GM12878 (cell line): ENCODE measurements around the gene PTPRF. TPM values are rescaled to one million over a fixed set of nuclear protein-coding genes. Genes with fewer than 3 reads are reported as not detected.

ENCODE experiments used
- ATAC-seq: fragments of 200-7000 bp; cut with Tn5 transposase; 3 replicates; pipeline ENCODE4 v1.9.1; 2020; ENCODE audit warnings: mild to moderate bottlenecking, moderate library complexity
- BruUV-seq: library from RNA; stranded (reverse); fragments of 400-500 nt; replicated peaks from 2 replicates; lab custom pipeline; 2021; lab: Mats Ljungman, UMichigan
- CTCF ChIA-PET: fragments of 300-600 bp; sonication (Branson Sonifier 250); formaldehyde crosslinking; extraction: SDS; loops from one replicate; lab custom pipeline; 2021; ENCODE audit warnings: inconsistent platforms; lab: Yijun Ruan, JAX
- POLR2A ChIA-PET: fragments of 350-600 bp; formaldehyde crosslinking; extraction: SDS; loops from one replicate; lab custom pipeline; 2021; ENCODE audit warnings: inconsistent platforms; lab: Charles Lee
- RAD21 ChIA-PET: fragments of 300-600 bp; sonication (Branson Sonifier 250); formaldehyde crosslinking; loops from one replicate; lab custom pipeline; 2023; ENCODE audit warnings: antibody characterized with exemption; ENCODE audit not compliant: unreplicated experiment; lab: Charles Lee
- SMC1A ChIA-PET: fragments of 300-600 bp; sonication (Branson Sonifier 250); formaldehyde crosslinking; loops from one replicate; lab custom pipeline; 2023; ENCODE audit not compliant: unreplicated experiment, uncharacterized antibody; lab: Charles Lee
- DNase-seq: peaks from one replicate; pipeline ENCODE4 v3.0.0-alpha.2; 2011; ENCODE audit warnings: low read depth, low spot score
- FAIRE-seq: peaks from 3 replicates; lab custom pipeline; 2011; peaks lifted over from hg19 to GRCh38; lab: Jason Lieb, UNC
- H2AFZ ChIP-seq: 2 replicates; pipeline ENCODE4 v1.6.0; 2011; ENCODE audit warnings: low read depth, low read length, control low read depth; ENCODE audit not compliant: control insufficient read depth
- H3K27ac ChIP-seq: 2 replicates; pipeline ENCODE4 v1.5.1; 2011; ENCODE audit warnings: control low read depth; ENCODE audit not compliant: control insufficient read depth, insufficient read depth
- H3K27me3 ChIP-seq, 2 experiments: replicated peaks in 1 of 2; 2 replicates each; pipeline versions ENCODE4 v1.6.0 to v1.6.1; 2011; ENCODE audit warnings: low read length in 1 of 2; ENCODE audit not compliant: control insufficient read depth in 2 of 2, insufficient read depth in 2 of 2
- H3K36me3 ChIP-seq, 2 experiments: 2 replicates each; pipeline ENCODE4 v1.5.1; 2011; ENCODE audit warnings: low read length in 1 of 2; ENCODE audit not compliant: control insufficient read depth in 2 of 2, insufficient read depth in 2 of 2
- H3K4me1 ChIP-seq: 2 replicates; pipeline ENCODE4 v1.6.1; 2011; ENCODE audit warnings: mild to moderate bottlenecking, low read length, moderate library complexity, mixed read lengths; ENCODE audit not compliant: control insufficient read depth, insufficient read depth
- H3K4me2 ChIP-seq: 2 replicates; pipeline ENCODE4 v1.6.0; 2011; ENCODE audit warnings: control low read depth; ENCODE audit not compliant: control insufficient read depth, insufficient read depth
- H3K4me3 ChIP-seq: fragments of 200-600 bp; sonication (generic); 2 replicates; pipeline ENCODE4 v1.5.1; 2016
- H3K79me2 ChIP-seq: 2 replicates; pipeline ENCODE4 v1.6.0; 2011; ENCODE audit warnings: low read length; ENCODE audit not compliant: control insufficient read depth, insufficient read depth
- H3K9ac ChIP-seq: 2 replicates; pipeline ENCODE4 v1.8.0; 2011; ENCODE audit warnings: low read length, control low read depth, mixed read lengths; ENCODE audit not compliant: control insufficient read depth, insufficient read depth
- H3K9me3 ChIP-seq: replicated peaks from 3 replicates; pipeline ENCODE4 v1.5.1; 2011; ENCODE audit warnings: mild to moderate bottlenecking, low read length; ENCODE audit not compliant: control insufficient read depth, insufficient read depth
- H4K20me1 ChIP-seq: 2 replicates; pipeline ENCODE4 v1.6.0; 2011; ENCODE audit not compliant: control insufficient read depth, insufficient read depth
- CHD4 ChIP-seq: fragments of 200-600 bp; sonication (generic); IDR thresholded peaks from 2 replicates; pipeline ENCODE4 v1.6.1; 2016; ENCODE audit warnings: mild to moderate bottlenecking
- CREB1 ChIP-seq: IDR thresholded peaks from 2 replicates; pipeline ENCODE4 v1.6.1; 2012; ENCODE audit warnings: low read depth, mild to moderate bottlenecking, inconsistent platforms
- KAT2A ChIP-seq: conservative IDR thresholded peaks from 2 replicates; pipeline ENCODE4 v1.6.1; 2011; ENCODE audit warnings: low read depth, low read length; ENCODE audit not compliant: control insufficient read depth
- NR2C1 ChIP-seq: fragments of 450-650 bp; IDR thresholded peaks from 2 replicates; pipeline ENCODE4 v1.6.1; 2017; ENCODE audit warnings: antibody characterized with exemption, mild to moderate bottlenecking, moderate library complexity
- RB1 ChIP-seq: fragments of 450-650 bp; formaldehyde crosslinking; IDR thresholded peaks from 2 replicates; pipeline ENCODE4 v1.6.1; 2017; ENCODE audit warnings: mild to moderate bottlenecking, borderline replicate concordance
- TAF1 ChIP-seq: IDR thresholded peaks from 2 replicates; pipeline ENCODE4 v1.6.1; 2011; ENCODE audit warnings: mild to moderate bottlenecking, low read depth, low read length, borderline replicate concordance
- YBX1 ChIP-seq: fragments of 450-650 bp; IDR thresholded peaks from 2 replicates; pipeline ENCODE4 v1.6.1; 2016; ENCODE audit warnings: antibody characterized with exemption
- ZNF384 ChIP-seq: IDR thresholded peaks from 2 replicates; pipeline ENCODE4 v1.6.1; 2012; ENCODE audit warnings: low read depth, mild to moderate bottlenecking, low read length, improper control_type of control experiment, borderline replicate concordance
- WGBS: methylation state at CpG from one replicate; pipeline ENCODE4 v1.1.6; 2016; ENCODE audit warnings: low lambda C conversion rate; ENCODE audit not compliant: insufficient replicate concordance, insufficient coverage; ENCODE audit errors: missing lambda C conversion rate; 5-methylcytosine and 5-hydroxymethylcytosine counted together
- in situ Hi-C: fragments of 300-500 bp; cut with MboI; formaldehyde crosslinking; loops from 9 replicates; pipeline ENCODE4 v1.14.3; 2018; ENCODE audit warnings: mixed read lengths
- intact Hi-C: fragments of 100-400 bp; cut with micrococcal nuclease; formaldehyde crosslinking; loops from one replicate; pipeline ENCODE4 v1.14.2; 2022; ENCODE audit not compliant: unreplicated experiment
- polyA plus RNA-seq, 11 experiments: library from polyadenylated mRNA; depleted of rRNA in 4 of 11; unstranded in 6 of 11; stranded (reverse) in 5 of 11; fragments of >200 nt; fragmentation: Nextera tagmentation in 4 of 11; fragmentation: Illumina TruSeq in 1 of 11; extraction: Ambion mirVana in 4 of 11; extraction: Trizol in 1 of 11; gene quantifications; 1 replicate in 1 of 11; 2 replicates in 10 of 11; pipeline versions ENCODE4 v1.2.1 to v1.2.3, GENCODE V29; 2011 to 2016; ENCODE audit warnings: inconsistent platforms in 2 of 11, missing spikeins in 2 of 11, low read depth in 1 of 11
- total RNA-seq, 4 experiments: library from RNA; depleted of rRNA in 3 of 4; stranded (reverse); fragments of >200 nt in 3 of 4; fragmentation: Illumina TruSeq in 1 of 4; extraction: Trizol in 1 of 4; gene quantifications; 2 replicates each; pipeline versions ENCODE4 v1.2.1 to v1.2.3, GENCODE V29; 2013 to 2021
- TF ChIP-seq, protein P1 (sequence below): fragments of 450-650 bp; IDR thresholded peaks from 2 replicates; pipeline ENCODE4 v1.6.1; 2017; ENCODE audit warnings: mild to moderate bottlenecking, moderate library complexity

PTPRF gene
- total and polyA plus RNA-seq, 10 of the 15 experiments (the other 5 are each of a cell fraction or from before 2014, with no cell fraction given), result 0.04 to 2.6 (median 0.32) TPM

DNA sequence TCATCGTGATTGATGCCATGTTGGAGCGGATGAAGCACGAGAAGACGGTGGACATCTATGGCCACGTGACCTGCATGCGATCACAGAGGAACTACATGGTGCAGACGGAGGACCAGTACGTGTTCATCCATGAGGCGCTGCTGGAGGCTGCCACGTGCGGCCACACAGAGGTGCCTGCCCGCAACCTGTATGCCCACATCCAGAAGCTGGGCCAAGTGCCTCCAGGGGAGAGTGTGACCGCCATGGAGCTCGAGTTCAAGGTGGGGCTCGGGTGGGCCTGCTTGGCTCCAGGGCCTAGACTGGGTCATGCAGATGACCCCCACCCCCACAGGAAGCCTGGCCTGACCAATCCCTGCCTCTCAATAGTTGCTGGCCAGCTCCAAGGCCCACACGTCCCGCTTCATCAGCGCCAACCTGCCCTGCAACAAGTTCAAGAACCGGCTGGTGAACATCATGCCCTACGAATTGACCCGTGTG is 88.7 kb downstream of the PTPRF start (continued):
- TF ChIP-seq, protein P1, sequence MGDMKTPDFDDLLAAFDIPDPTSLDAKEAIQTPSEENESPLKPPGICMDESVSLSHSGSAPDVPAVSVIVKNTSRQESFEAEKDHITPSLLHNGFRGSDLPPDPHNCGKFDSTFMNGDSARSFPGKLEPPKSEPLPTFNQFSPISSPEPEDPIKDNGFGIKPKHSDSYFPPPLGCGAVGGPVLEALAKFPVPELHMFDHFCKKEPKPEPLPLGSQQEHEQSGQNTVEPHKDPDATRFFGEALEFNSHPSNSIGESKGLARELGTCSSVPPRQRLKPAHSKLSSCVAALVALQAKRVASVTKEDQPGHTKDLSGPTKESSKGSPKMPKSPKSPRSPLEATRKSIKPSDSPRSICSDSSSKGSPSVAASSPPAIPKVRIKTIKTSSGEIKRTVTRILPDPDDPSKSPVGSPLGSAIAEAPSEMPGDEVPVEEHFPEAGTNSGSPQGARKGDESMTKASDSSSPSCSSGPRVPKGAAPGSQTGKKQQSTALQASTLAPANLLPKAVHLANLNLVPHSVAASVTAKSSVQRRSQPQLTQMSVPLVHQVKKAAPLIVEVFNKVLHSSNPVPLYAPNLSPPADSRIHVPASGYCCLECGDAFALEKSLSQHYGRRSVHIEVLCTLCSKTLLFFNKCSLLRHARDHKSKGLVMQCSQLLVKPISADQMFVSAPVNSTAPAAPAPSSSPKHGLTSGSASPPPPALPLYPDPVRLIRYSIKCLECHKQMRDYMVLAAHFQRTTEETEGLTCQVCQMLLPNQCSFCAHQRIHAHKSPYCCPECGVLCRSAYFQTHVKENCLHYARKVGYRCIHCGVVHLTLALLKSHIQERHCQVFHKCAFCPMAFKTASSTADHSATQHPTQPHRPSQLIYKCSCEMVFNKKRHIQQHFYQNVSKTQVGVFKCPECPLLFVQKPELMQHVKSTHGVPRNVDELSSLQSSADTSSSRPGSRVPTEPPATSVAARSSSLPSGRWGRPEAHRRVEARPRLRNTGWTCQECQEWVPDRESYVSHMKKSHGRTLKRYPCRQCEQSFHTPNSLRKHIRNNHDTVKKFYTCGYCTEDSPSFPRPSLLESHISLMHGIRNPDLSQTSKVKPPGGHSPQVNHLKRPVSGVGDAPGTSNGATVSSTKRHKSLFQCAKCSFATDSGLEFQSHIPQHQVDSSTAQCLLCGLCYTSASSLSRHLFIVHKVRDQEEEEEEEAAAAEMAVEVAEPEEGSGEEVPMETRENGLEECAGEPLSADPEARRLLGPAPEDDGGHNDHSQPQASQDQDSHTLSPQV, result no peak
- TF ChIP-seq YBX1, result no peak
- no peak for TF ChIP-seq NR2C1
- TF ChIP-seq CREB1, result no peak
- no peak for TF ChIP-seq ZNF384
- TF ChIP-seq CHD4, result no peak

DNA sequence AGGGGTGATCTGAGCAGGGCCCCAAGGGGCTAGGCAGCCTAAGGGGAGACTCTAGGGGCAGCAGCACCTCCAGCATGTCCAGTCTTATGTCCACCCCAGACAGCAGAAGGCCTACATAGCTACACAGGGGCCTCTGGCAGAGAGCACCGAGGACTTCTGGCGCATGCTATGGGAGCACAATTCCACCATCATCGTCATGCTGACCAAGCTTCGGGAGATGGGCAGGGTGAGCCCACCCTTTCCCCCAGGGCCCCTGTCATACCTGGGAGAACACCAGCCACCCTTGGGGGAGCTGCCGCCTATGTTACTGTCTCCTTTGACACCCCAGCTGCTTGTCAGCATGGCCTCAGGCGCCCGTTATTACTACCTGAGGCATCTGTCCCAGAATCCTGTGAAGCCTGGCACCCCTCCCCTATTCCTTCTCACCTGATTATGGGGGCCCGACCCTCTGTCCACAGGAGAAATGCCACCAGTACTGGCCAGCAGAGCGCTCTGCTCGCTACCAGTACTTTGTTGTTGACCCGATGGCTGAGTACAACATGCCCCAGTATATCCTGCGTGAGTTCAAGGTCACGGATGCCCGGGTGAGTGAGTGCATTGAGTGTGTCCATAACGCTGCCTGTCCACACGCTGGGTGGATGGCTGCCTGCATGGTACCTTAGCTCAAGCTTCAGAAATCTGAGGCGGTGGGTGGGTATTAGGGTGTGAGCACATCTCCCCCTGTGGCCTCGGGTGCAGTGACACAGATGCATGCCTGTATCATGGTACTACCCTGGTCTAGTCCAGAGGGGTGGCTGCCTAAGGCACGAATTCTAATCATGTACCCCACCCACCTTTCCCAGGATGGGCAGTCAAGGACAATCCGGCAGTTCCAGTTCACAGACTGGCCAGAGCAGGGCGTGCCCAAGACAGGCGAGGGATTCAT is 89.6 kb downstream of the PTPRF start:
- no peak overlapping the region for H3K4me3 ChIP-seq
- WGBS, result 59% methylated on average over 22 of the region's 22 CpGs
- no peak for FAIRE-seq

More for the DNA sequence above, 89.6 kb downstream of the PTPRF start:
- intact Hi-C loops, result no loop called here
- SMC1A ChIA-PET, result no interaction called here
- TF ChIP-seq KAT2A, result no peak
- no peak for TF ChIP-seq TAF1
- TF ChIP-seq RB1, result no peak
- TF ChIP-seq, all 136 proteins: peak for 0
- Histone ChIP-seq H3K9ac (no peak overlapping the region), H3K27me3 (no peaks in the 10 kb centered on the region; a peak in 3 of 4 replicates), H2AFZ (no peak overlapping the region), H3K4me2 (no peak overlapping the region), H3K79me2 (no peaks in the 10 kb centered on the region), H3K27ac (no peak overlapping the region), H4K20me1 (no peaks in the 10 kb centered on the region), H3K9me3 (no peaks in the 10 kb centered on the region), H3K36me3 (no peaks in the 10 kb centered on the region), H3K4me1 (no peaks in the 10 kb centered on the region)
- in situ Hi-C loops, result no loop called here
- no TSS peak for BruUV-seq
- POLR2A ChIA-PET, result interaction anchor here (0.5 kb wide), 1 partner anchor 123 kb away, joined by 5 read pairs; no protein-coding TSS in a partner anchor
- ATAC-seq (no peak), DNase-seq (no peak)
- CTCF ChIA-PET, result no interaction called here
- RAD21 ChIA-PET, result no interaction called here
